NCI-H187 treated with DMSO at 0.1 percent for 48 hours (cell line): ENCODE results near the gene CYGB.

ENCODE experiments used
- DNase-seq: peaks from one replicate; lab custom pipeline; 2025; lab: John Stamatoyannopoulos, UW

The CYGB gene

DNA sequence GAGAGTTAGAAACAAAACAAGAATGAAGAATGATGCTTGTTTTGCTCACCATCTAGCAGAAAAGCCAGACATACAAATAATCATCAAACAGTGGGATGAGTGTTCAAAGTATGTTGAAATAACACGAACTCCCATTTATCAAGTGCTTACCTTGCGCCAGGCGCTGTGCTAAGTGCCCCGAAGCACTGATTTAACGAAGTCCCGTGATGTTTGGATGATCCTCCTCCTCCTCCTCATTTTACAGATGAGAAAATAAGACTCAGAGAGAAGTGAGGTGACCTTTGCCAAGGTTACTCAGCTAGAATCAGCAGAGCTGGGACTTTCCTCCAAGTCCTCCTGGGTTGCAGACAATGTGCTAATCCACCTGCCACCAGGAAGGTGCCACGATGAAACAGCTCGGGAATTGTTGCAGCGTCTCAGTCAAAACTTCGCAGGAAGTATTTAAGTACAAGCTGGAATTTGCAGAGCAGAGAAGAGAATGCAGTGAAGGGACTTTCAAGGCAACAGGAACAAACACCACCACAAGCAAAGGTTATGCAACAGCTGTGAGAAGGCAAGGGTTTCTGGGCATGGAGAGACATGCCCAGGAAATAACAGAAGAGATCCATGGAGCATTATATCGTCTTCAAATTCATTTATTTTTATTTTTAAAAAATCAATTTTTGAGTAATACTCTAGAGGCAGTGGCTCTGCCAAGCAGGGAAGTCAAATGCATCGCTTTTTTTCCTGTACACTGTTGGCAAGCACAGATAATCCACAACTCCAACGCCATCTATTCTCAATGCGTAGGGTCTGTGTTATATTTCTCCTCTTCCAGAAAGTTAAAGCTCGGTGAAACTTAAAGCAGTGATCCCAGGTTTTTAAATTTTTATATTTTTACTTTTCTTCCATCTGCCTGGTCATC, 13.5 kb upstream of the CYGB start:
- no peak for DNase-seq

- no peak for DNase-seq
These were observed 12.0 kb upstream of the CYGB start for GRCh38 chr17:76549539-76549938.

GRCh38 chr17:76549215-76549518, 11.7 kb upstream of the CYGB start:
- no peak for DNase-seq

GRCh38 chr17:76548378-76549214, 11.1 kb upstream of the CYGB start:
- DNase-seq, result no peak

DNA sequence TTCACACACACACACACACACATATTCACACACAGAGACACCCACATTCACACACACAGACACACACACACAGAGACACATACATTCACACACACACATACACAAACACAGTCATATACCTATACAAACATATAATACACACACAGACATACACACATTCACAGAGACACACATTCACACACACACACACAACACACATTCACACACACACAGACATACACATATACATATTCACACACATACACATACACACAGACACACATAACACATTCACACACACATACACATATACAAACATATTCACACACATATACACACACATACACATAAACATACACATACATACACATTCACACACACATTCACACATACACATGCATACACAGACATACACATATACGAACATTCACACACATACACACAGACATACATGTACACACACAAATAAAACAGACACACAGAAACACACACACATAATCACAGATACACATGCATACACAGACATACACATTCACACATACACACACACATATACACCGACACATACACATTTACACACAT, 10.2 kb upstream of the CYGB start:
- no peak for DNase-seq

DNA sequence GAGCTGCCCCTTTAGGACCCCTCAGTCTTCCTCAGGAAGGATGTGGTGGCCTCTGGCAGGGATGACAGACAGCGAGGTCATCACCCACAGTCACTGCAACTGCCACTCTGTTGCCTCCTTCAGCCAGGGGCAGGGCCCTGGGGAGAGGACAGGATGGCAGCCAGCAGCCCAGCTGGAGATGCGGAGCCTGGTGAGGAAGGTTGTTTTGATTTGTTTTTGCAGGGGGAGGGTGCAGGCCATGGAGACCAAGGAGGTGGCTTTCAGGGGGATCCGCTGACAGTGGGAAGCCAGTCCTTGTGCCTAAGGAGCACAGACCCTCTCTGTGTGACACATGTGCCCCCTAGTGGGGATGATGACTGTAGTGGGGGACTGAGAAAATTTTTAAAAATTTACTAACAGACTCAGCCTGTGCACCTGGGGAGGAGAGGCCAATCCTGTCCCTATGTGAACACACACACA, 9.7 kb upstream of the CYGB start:
- DNase-seq, result no peak

- DNase-seq, result no peak
These were observed 9.2 kb upstream of the CYGB start for GRCh38 chr17:76546556-76547182.

- no peak for DNase-seq
These were observed 8.5 kb upstream of the CYGB start for GRCh38 chr17:76545918-76546555.

- DNase-seq, result no peak
These were observed 7.2 kb upstream of the CYGB start for GRCh38 chr17:76544546-76545365.

GRCh38 chr17:76543826-76544545, 6.5 kb upstream of the CYGB start:
- DNase-seq, result no peak

- no peak for DNase-seq
These were observed 5.9 kb upstream of the CYGB start for GRCh38 chr17:76543482-76543825.

- no peak for DNase-seq
These were observed 5.5 kb upstream of the CYGB start for GRCh38 chr17:76542984-76543383.

DNA sequence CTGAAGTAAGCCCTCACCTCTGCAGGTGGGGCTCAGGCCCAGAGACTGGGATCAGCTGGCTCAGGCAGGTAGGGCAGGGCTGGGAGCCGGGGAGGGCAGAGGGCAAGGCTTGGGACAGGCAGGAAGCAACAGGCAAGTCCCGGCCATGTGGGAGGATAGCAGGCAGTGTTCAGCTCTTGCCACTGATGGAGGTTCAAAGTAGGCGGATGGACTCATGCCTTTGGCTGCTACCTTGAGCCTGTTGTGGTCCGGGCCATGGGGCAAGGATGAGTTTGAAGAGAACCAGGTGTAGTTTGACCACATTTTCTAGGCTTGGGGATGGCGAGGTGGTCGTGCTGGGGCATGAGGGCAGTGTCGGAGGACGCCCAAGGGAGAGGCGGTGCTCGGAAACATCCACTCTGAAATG, 5.1 kb upstream of the CYGB start:
- no peak for DNase-seq

DNA sequence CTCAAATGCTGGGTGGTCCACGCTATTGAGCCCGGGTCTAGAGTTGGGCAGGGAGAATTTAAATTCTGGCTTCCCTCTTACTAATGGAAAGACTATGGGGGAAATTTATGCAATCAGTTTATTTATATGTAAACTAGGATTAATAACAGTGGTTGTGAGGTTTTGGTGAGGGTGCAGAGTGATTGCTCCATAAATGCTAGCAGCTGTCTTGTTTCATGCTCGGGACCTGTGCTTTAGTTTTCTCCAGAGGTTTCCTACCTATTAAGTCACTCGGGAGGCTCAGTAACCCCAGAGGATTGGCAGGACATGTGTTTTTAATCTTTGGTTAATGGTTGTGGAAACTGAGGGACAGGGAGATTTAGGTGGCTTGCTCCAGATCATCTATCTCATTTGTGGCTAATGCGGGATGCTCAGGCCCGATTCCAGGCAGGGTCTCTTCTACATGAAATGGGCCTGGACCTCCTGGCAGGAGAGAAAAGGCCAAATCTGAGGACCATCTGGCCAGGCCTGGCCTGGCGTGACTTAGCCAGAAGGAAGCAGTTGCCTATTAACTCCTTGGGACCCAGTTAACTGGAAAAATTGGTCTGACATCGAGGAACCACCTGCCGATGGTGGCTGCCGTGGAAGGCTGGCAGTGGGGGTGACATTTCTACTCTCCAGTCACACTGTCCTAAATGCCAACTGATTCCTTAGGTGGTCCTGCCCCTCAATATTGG, 4.4 kb upstream of the CYGB start:
- DNase-seq, result no peak

- peak; percentile 76 for DNase-seq
These were observed 3.1 kb upstream of the CYGB start for GRCh38 chr17:76540381-76541300.

DNA sequence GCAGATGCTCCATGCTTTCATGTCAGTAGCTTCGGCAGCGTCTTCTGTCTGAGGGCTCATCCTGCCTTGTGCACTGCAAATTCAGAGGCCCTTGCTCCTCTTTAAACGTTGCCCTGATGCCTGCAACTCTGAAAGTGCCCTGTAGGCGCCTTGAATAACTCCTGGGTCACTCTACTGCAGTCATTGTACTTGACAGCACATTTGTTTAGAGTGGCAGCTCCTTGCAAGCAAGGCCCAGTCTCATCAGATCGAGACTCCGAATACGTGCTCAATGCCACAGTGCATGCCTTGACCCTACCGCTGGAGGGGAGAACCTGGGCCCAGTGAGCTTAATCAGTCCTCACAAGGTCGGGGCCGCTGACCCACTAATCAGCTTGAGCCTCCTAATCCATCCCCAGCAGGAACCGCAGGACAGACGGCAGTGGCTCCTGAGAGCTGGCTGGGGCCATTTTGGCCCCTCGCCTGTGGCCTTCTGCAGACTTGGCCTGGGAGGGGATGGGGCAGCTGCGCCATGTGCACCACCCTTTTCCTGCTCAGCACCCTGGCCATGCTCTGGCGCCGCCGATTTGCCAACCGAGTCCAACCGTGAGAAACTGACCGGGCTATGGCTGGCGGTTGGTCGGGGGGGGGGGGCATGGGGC, 2.2 kb upstream of the CYGB start, which contains the start of gene PRCD:
TSS of gene PRCD (plus strand) at position 414 of the 641 bp plus-strand sequence. CDS start at position 512, 98 bp downstream.
- DNase-seq, result no peak

DNA sequence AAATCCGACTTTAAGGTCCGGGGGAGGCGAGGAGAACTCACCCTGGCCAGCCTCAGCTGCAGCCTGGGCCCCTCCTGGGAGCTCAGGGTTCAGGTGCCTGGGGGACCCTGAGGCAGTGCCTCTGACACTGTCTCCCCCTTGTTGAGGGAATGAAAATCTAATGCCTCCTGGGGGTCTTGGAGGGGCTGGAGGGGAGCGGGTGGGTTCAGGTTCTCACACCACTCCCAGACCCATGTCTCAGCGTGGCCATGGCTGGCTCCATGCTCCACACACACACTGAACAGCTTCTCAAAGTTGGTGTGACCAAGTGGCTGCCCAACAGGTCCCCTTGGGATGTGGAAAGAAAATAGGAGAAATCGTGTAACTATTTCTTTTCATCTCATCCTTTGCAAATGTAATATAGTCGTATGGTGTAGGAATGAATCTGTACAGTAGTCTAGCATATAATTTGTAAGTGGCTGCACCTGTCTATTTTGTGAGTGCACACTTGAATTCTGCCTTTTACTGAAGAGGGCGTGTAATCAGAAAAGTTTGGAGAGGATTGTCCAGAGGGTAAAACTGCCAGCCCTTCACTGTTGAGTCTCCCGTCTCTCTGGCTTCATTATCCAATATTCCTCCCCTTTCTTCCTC, 1.5 kb upstream of the CYGB start:
- DNase-seq, result no peak
